AG09309 (cell line): ENCODE results near the gene HELLS.

Source experiments
- DNase-seq: peaks from one replicate; pipeline ENCODE4 v3.0.0-alpha.2; 2010; ENCODE audit warnings: low read depth
- H3K4me3 ChIP-seq: 2 replicates; pipeline ENCODE4 v1.5.1; 2011; ENCODE audit warnings: mild to moderate bottlenecking, low read depth, low read length, moderate library complexity; ENCODE audit not compliant: control insufficient read depth
- TF ChIP-seq, protein P1 (sequence below): IDR thresholded peaks from 2 replicates; pipeline ENCODE4 v1.5.1; 2011; ENCODE audit warnings: mild to moderate bottlenecking, low read depth, low read length, inconsistent platforms; ENCODE audit not compliant: insufficient read depth, control insufficient read depth; ENCODE audit errors: missing control alignments

The HELLS gene

DNA sequence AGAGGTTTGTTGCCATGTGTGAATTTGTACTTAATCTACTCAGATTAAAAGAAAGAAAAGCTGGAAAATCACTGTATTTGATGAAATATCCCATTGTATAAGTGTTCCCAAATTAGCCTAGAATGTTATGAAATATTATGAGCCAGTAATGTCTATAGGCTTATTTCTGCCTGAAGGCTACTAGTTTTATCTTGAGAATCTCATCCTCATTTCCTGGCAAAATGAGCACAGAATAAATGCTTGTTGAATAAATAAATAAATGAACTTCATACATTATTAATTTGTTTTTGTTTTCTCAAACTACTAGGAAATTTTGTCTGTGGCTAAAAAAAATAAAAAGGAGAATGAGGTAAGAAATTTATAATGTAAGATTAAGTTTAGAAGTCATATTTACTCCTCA is 25.5 kb downstream of the HELLS start:
- TF ChIP-seq, protein P1, sequence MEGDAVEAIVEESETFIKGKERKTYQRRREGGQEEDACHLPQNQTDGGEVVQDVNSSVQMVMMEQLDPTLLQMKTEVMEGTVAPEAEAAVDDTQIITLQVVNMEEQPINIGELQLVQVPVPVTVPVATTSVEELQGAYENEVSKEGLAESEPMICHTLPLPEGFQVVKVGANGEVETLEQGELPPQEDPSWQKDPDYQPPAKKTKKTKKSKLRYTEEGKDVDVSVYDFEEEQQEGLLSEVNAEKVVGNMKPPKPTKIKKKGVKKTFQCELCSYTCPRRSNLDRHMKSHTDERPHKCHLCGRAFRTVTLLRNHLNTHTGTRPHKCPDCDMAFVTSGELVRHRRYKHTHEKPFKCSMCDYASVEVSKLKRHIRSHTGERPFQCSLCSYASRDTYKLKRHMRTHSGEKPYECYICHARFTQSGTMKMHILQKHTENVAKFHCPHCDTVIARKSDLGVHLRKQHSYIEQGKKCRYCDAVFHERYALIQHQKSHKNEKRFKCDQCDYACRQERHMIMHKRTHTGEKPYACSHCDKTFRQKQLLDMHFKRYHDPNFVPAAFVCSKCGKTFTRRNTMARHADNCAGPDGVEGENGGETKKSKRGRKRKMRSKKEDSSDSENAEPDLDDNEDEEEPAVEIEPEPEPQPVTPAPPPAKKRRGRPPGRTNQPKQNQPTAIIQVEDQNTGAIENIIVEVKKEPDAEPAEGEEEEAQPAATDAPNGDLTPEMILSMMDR = no peak
- no peak for DNase-seq
- H3K4me3 ChIP-seq = no peak overlapping the region

DNA sequence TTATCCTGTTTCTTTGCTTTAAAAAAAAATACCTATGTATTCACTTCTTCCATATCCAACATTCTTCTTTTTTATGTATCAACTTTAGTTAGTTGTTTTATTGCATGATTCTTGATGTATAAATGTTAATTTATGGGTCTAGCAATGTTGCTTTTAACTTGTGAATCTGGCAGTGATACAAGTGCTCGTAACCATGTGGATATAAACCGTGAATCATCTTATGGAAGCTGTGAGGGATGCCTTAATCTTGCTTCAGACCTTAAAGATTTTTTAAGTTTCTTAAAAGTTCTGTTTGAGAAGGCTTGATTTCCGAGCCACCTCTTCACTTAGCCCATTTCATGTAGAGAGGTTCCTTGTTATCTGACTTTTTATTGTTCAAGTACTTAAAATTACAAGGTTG is 25.9 kb downstream of the HELLS start:
- TF ChIP-seq, protein P1 = no peak
- peak; percentile 5 for DNase-seq
- H3K4me3 ChIP-seq = no peak overlapping the region

DNA sequence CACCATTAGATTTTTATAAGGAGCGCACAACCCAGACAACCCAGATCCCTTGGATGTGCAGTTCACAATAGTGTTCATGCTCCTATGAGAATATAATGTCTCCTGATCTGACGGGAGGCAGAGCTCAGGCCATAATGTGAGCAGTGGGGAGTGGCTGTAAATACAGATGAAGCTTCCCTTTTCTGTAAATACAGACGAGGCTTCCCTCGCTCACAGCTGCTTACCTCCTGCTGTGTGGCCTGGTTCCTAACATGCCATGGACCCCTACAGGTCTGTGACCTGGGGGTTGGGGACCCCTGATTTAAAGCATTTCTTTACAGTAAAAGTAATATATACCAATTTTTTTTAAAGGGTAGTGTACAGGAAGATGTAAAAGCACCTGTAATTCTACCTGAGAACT is 33.2 kb downstream of the HELLS start:
- no peak for DNase-seq
- no peak overlapping the region for H3K4me3 ChIP-seq
- TF ChIP-seq, protein P1 = no peak

DNA sequence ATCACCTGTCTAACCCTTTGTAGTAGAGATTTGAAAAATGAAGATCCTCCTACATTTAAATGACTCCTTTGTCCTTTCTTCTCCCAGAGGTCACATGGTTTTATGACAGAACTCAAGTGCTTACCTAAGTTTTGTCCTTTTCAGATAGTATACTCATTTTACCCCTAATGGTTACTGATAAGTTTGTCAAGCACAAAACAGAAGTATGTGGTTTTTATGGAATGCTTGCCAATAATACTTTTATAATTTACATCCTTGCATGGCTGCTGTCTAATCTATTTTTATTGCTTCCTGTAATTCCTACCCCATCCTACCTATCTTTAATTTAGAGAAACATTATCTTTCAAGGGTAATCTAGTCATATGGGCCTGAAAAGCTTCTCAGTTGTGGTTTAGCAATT is 37.5 kb downstream of the HELLS start:
- no peak for DNase-seq
- H3K4me3 ChIP-seq = no peak overlapping the region
- TF ChIP-seq, protein P1 = no peak

DNA sequence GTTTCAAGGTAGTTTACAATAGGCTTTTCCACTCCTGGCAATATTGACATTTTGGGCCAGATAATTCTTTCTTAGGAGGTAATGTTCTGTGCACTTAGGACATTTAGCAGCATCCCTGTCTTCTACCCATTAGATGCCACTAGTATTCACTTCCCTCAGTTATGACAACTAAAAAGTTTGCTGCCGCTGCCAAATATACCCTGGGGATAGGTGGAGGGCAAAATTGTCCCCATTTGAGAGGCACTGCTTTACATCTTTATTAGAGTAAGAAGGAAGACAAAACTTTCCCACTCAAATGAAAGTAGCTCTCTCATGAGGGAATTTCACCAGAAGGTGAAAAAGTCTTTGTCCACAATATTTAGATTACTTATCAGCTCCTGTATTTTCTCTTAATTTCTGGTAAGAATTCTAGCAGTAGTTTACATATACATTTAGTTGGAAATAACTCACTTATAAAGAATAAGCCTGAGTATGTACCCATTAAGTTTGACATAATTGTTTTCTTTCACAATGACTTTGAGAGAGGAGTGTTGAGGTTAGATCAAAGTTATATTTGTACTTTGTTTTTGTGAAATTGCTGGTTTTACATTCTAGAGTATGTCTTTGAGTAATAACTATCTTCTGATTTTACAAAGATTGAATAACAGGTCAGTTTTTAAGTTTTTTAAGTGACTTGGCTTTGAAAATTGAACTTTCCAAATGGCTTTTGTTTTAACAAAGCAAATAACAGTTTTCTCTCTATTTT is 46.0 kb downstream of the HELLS start:
- H3K4me3 ChIP-seq = no peak overlapping the region
- no peak for DNase-seq

DNA sequence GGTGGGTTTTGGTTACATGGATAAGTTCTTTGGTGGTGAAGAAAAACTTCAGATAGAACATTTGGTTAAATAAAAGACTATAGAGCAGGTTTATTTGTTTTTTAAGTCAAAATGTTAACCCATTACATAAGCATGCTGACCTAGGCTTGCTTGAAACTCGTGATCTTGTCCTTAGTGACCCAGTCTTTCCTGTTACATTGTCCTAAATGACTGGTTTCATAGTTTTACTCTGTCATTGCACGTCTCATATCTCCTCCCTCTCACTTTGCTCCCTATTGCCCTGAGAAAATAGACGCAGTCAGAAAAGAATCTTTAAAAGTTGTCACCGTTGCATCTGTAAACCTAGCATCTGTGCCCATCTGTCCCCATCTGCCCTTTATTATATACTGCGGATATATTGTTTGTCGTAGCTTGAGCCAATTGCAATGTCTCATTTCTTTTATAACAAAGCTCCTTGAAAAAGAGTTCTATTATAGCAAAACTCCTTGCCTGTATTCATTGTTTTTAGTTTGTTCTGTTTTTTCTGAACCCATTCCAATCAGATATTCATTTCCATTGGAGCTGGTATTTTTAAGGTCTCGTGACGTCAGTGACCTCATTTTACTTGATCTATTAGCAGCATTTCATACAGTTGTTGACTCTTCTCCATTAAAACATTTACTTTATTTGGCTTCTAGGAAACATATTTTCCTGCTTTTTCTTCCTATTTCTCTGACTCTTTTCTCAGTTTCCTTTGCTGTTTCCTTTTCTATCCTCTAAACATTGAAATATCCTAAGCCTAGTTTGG is 57.3 kb downstream of the HELLS start:
- no peak overlapping the region for H3K4me3 ChIP-seq
- TF ChIP-seq, protein P1 = no peak
- DNase-seq = no peak

More for the DNA sequence above, 46.0 kb downstream of the HELLS start:
- TF ChIP-seq, protein P1 = no peak
